ENCODE measurements around the gene CAGE1.
"Not testable (repeated sequence)": the region's sequence is repeated elsewhere in the genome, so short reads cannot be mapped to it uniquely, and the experiment has no call there.

Gene CAGE1

DNA sequence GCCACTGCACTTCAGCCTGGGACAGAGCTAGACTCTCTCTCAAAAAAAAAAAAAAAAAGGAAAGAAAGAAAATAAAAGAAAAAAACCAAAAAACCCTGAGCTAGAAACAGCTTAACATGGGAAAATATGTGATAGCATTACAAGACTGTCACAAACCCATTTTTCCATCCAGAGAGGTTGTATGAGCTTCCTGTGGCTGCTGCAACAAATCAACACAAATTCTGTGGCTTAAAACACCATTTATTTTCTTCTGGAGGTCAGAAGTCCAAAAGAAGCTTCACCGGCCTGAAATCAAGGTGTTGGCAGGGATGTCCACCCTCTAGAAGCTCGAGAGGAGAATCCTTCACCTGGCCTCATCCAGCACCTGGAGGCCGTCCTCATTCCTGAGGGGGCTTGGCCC is 54.9 kb downstream of the CAGE1 start:
- Histone ChIP-seq H3K4me3 (ENCODE audit: low read depth in 1 of 2, low read length in 2 of 2) (no peak overlapping the region), H3K36me3 (ENCODE audit: insufficient read depth, low read length) (no peaks in the 10 kb centered on the region), H3K27me3 (ENCODE audit: control insufficient read depth in 1 of 2, insufficient read depth in 2 of 2, low read length in 2 of 2) (no peaks in the 10 kb centered on the region), H3K27ac (ENCODE audit: low read depth, low read length) (no peak overlapping the region), H3K9ac (ENCODE audit: low read length) (no peak overlapping the region), H3K9me3 (ENCODE audit: low read length) (no peaks in the 10 kb centered on the region), H3K4me1 (ENCODE audit: insufficient read depth, low read length) (no peaks in the 10 kb centered on the region)

DNA sequence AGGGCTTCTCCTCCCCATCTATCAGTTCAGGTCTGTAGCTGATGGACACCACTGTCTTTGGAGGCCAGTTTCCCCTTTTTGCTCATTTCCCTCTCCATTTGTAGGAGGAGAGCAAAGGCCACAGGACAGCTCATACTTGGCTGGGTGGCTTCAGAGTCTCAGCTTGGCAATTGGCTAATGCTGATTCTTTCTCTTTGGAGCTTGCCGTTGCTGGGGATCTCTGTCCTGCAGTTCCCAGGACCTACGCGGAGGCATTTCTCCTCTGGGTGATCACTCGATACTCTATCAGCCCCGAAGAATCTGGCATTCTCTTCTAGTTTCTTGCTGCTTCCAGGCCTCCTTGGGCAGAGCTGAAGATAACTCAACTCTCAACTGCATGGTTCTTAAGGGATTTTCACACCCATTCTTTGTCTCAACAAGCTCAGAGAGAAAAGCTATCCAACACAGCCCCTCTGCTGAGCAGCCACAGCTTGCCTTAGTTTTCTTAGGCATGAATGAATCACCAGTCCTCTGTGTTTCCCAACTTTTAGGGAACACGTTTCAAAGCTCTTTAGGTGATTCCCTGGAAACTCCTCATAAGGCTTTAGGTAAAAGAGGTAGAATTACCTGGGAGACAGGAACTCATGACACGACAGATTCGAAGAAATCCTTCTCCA is 57.3 kb downstream of the CAGE1 start:
- H3K4me1 ChIP-seq (ENCODE audit: insufficient read depth, low read length) = no peaks in the 10 kb centered on the region
- H3K27ac ChIP-seq (ENCODE audit: low read depth, low read length) = no peak overlapping the region
- H3K9ac ChIP-seq (ENCODE audit: low read length) = no peak overlapping the region
- H3K4me3 ChIP-seq (ENCODE audit: low read depth in 1 of 2, low read length in 2 of 2) = no peak overlapping the region
- no peaks in the 10 kb centered on the region for H3K9me3 ChIP-seq (ENCODE audit: low read length)
- no peaks in the 10 kb centered on the region for H3K27me3 ChIP-seq (ENCODE audit: control insufficient read depth in 1 of 2, insufficient read depth in 2 of 2, low read length in 2 of 2)
- H3K36me3 ChIP-seq (ENCODE audit: insufficient read depth, low read length) = no peaks in the 10 kb centered on the region

DNA sequence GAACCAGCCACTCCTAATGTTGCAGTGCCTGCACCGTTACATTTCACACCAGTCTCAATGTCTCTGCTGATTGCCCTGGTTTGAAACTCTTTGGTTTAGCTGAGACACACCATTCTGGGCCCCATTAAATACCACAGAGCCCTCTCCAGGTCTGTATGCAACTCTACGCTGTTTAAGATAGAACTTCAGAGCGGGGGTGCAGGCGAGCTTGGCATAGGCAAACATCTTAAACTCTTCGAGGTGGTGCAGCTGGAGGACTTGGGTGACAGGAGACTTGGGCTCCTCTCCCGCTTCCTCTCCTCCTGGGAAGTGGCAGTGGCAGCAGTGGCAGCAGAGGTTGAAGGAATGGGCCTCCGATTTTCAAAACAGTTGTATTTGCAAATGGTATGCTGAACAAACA is 58.1 kb downstream of the CAGE1 start:
- H3K36me3 ChIP-seq (ENCODE audit: insufficient read depth, low read length) = no peaks in the 10 kb centered on the region
- H3K27ac ChIP-seq (ENCODE audit: low read depth, low read length) = no peak overlapping the region
- H3K9me3 ChIP-seq (ENCODE audit: low read length) = no peaks in the 10 kb centered on the region
- H3K4me1 ChIP-seq (ENCODE audit: insufficient read depth, low read length) = no peaks in the 10 kb centered on the region
- H3K9ac ChIP-seq (ENCODE audit: low read length) = no peak overlapping the region
- H3K4me3 ChIP-seq (ENCODE audit: low read depth in 1 of 2, low read length in 2 of 2) = no peak overlapping the region
- H3K27me3 ChIP-seq (ENCODE audit: control insufficient read depth in 1 of 2, insufficient read depth in 2 of 2, low read length in 2 of 2) = no peaks in the 10 kb centered on the region

DNA sequence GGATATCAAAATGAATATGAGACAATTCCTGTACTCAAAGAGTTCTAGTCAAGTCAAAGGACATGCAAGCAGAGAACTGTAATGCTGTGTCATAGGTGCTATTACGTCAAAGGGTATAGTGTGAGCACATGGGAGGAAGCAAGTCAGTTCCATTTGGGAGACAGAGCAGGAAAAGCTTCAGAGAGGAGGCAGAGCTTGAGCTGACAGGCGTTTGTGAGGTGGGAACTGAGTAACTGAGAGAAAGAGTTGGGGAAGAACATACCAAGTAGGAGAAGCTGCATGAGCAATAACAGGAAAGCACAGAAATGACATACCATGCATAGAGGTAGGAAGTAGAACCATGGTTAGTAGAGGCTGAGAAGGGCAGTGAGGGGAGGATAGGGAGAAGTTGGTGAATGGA is 61.3 kb downstream of the CAGE1 start:
- H3K4me1 ChIP-seq (ENCODE audit: insufficient read depth, low read length) = no peaks in the 10 kb centered on the region
- no peaks in the 10 kb centered on the region for H3K36me3 ChIP-seq (ENCODE audit: insufficient read depth, low read length)
- H3K9me3 ChIP-seq (ENCODE audit: low read length) = no peaks in the 10 kb centered on the region
- no peak overlapping the region for H3K9ac ChIP-seq (ENCODE audit: low read length)
- no peak overlapping the region for H3K27ac ChIP-seq (ENCODE audit: low read depth, low read length)
- no peak overlapping the region for H3K4me3 ChIP-seq (ENCODE audit: low read depth in 1 of 2, low read length in 2 of 2)
- H3K27me3 ChIP-seq (ENCODE audit: control insufficient read depth in 1 of 2, insufficient read depth in 2 of 2, low read length in 2 of 2) = no peaks in the 10 kb centered on the region

DNA sequence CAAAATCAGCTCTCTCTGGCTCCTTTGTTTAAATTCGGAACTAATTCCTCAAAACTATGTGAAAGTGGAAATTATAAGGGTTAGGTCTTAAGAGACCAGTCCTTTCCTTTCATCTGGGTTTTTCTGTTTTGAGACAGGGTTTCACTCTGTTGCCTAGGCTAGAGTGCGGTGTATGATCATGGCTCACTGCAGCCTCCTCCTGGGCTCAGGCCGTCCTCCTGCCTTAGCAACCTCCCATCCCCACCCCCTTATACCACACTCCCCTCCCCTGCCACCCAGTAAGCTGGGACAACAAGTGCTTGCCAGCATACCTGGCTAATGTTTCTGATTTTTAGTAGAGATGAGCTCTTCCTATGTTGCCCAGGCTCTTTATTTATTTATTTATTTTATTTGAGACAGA is 63.8 kb downstream of the CAGE1 start:
- H3K4me1 ChIP-seq (ENCODE audit: insufficient read depth, low read length) = no peaks in the 10 kb centered on the region
- no peaks in the 10 kb centered on the region for H3K36me3 ChIP-seq (ENCODE audit: insufficient read depth, low read length)
- no peak overlapping the region for H3K4me3 ChIP-seq (ENCODE audit: low read depth in 1 of 2, low read length in 2 of 2)
- H3K9me3 ChIP-seq (ENCODE audit: low read length) = no peaks in the 10 kb centered on the region
- no peak overlapping the region for H3K27ac ChIP-seq (ENCODE audit: low read depth, low read length)
- H3K9ac ChIP-seq (ENCODE audit: low read length) = no peak overlapping the region
- no peaks in the 10 kb centered on the region for H3K27me3 ChIP-seq (ENCODE audit: control insufficient read depth in 1 of 2, insufficient read depth in 2 of 2, low read length in 2 of 2)

DNA sequence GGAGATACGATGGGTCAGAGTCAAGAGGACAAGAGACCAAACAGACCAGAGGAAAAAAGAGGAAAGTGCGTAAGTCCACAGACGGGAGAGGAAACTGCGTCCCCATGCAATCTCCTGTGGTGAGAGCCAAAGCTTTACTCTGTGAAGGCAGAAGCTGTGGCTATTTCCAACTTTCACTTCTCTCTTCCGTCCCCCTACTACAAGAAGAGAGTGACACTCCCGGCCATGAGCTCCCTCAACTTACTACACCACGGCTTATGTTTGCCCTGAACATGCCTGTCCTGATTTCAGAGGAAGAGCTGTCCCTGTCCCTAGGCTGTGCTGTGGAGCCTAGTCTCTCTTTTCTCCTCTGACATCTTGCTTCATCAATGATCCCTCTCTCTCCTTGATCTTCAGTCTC is 65.0 kb downstream of the CAGE1 start:
- no peak overlapping the region for H3K9ac ChIP-seq (ENCODE audit: low read length)
- H3K4me3 ChIP-seq (ENCODE audit: low read depth in 1 of 2, low read length in 2 of 2) = no peak overlapping the region
- no peaks in the 10 kb centered on the region for H3K36me3 ChIP-seq (ENCODE audit: insufficient read depth, low read length)
- no peaks in the 10 kb centered on the region for H3K9me3 ChIP-seq (ENCODE audit: low read length)
- H3K27ac ChIP-seq (ENCODE audit: low read depth, low read length) = no peak overlapping the region
- H3K27me3 ChIP-seq (ENCODE audit: control insufficient read depth in 1 of 2, insufficient read depth in 2 of 2, low read length in 2 of 2) = no peaks in the 10 kb centered on the region
- H3K4me1 ChIP-seq (ENCODE audit: insufficient read depth, low read length) = no peaks in the 10 kb centered on the region

DNA sequence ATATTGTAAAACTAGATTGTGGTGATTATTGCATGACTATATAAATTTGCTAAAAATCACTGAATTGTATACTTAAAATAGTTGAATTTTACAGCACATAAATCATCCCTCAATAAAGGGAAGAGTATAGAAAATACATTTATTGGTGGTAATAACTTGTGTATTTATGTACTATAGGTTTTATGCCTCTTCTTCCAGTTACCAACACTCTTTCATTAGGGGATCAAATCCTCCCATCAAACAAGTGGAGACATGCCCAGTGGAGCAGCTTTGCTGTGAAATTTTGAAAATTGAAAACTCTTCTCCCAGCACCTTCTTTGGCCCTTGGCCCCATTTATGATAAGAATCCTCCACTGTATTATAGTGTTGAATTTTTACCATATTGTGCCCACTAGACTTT is 66.5 kb downstream of the CAGE1 start:
- Histone ChIP-seq H3K27me3 (ENCODE audit: control insufficient read depth in 1 of 2, insufficient read depth in 2 of 2, low read length in 2 of 2) (no peaks in the 10 kb centered on the region), H3K9me3 (ENCODE audit: low read length) (no peaks in the 10 kb centered on the region), H3K4me3 (ENCODE audit: low read depth in 1 of 2, low read length in 2 of 2) (no peak overlapping the region), H3K9ac (ENCODE audit: low read length) (no peak overlapping the region), H3K27ac (ENCODE audit: low read depth, low read length) (no peak overlapping the region), H3K4me1 (ENCODE audit: insufficient read depth, low read length) (no peaks in the 10 kb centered on the region), H3K36me3 (ENCODE audit: insufficient read depth, low read length) (no peaks in the 10 kb centered on the region)

DNA sequence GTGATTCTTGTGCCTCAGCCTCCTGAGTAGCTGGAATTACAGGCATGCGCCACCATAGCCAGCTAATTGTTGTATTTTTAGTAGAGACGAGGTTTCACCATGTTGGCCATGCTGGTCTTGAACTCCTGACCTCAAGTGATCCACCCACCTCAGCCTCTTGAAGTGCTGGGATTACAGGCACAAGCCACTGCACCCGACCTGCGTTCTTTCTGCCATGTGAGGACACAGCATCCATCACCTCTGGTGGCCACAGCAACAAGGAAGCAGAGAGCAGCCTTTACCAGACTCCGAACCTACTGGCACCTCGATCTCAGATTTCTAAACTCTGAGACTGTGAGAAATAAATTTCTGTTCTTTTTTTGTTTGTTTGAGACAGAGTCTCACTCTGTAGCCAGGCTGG is 67.7 kb downstream of the CAGE1 start:
- H3K9ac ChIP-seq (ENCODE audit: low read length); H3K36me3 ChIP-seq (ENCODE audit: insufficient read depth, low read length); H3K27me3 ChIP-seq (ENCODE audit: control insufficient read depth in 1 of 2, insufficient read depth in 2 of 2, low read length in 2 of 2); H3K4me1 ChIP-seq (ENCODE audit: insufficient read depth, low read length); H3K27ac ChIP-seq (ENCODE audit: low read depth, low read length); H3K4me3 ChIP-seq (ENCODE audit: low read depth in 1 of 2, low read length in 2 of 2); H3K9me3 ChIP-seq (ENCODE audit: low read length): not testable (repeated sequence)

DNA sequence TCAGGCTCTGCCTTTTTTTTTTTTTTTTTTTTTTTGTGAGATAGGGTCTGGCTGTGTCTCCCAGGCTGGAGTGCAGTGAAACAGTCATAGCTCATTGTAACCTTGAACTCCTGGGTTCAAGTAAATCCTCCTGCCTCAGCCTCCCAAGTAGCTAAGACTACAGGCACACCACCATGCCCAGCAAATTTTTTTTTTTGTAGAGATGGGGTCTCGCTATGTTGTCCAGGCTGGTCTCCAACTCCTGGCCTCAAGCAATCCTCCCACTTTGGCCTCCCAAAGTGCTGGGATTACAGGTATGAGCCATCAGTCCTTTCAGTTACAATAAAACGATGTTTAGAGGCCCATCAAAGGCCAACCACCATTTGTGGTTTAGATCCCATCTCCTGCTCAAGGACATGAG is 70.1 kb downstream of the CAGE1 start:
- not testable (repeated sequence) for H3K4me3 ChIP-seq (ENCODE audit: low read depth in 1 of 2, low read length in 2 of 2); H3K9me3 ChIP-seq (ENCODE audit: low read length); H3K27ac ChIP-seq (ENCODE audit: low read depth, low read length); H3K4me1 ChIP-seq (ENCODE audit: insufficient read depth, low read length); H3K27me3 ChIP-seq (ENCODE audit: control insufficient read depth in 1 of 2, insufficient read depth in 2 of 2, low read length in 2 of 2); H3K36me3 ChIP-seq (ENCODE audit: insufficient read depth, low read length); H3K9ac ChIP-seq (ENCODE audit: low read length)

DNA sequence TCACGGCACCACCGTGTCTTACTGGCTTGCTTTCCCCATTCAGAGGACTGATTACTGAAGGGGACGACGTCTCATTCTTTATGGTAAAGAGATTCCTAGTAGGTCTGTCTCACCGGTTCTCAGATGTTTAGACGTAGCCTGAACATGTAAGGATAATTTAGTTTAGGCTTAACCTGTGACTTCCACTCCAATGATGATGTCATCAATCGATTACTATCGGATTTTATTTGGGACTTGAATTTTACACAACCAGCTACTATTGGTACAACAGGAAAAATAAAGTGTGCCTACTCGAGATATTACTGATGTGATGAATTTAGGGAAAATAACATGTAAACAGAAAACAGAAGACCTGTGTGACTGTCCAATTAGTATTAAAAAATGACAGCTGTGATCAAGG is 72.0 kb downstream of the CAGE1 start:
- Histone ChIP-seq H3K36me3 (ENCODE audit: insufficient read depth, low read length) (no peaks in the 10 kb centered on the region), H3K27me3 (ENCODE audit: control insufficient read depth in 1 of 2, insufficient read depth in 2 of 2, low read length in 2 of 2) (no peaks in the 10 kb centered on the region)

DNA sequence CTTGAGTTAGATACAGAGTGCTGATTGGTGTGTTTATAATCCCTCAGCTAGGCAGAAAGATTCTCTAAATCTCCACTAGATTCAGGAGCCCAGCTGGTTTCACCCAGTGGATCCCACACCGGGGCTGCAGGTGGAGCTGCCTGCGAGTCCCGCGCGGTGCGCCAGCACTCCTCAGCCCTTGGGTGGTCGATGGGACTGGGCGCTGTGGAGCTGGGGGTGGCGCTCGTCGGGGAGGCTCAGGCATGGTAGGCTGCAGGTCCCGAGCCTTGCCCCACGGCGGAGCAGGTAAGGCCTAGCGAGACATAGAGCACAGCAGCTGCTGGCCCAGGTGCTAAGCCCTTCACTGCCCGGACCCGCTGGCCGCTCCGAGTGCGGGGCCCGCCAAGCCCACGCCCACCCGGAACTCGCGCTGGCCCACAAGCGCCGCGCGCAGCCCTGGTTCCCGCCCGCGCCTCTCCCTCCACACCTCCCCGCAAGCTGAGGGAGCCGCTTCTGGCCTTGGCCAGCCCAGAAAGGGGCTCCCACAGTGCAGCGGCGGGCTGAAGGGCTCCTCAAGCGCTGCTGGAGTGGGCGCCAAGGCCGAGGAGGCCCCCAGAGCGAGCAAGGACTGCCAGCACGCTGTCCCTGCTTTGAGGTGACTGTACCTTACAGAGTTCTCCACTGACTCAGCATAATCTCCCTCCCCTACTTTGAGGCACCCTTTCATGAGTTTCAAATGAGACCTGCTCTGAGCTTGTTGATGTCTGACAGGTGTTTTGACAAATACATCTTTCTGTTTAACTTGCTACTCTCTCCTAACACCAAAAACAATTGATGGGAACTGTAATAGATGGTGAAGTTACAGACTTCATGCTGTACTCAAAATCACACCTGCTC is 72.6 kb downstream of the CAGE1 start:
- H3K9me3 ChIP-seq (ENCODE audit: low read length) = no peaks in the 10 kb centered on the region
- H3K27me3 ChIP-seq (ENCODE audit: control insufficient read depth in 1 of 2, insufficient read depth in 2 of 2, low read length in 2 of 2) = no peaks in the 10 kb centered on the region
- no peaks in the 10 kb centered on the region for H3K36me3 ChIP-seq (ENCODE audit: insufficient read depth, low read length)
- H3K4me1 ChIP-seq (ENCODE audit: insufficient read depth, low read length) = peaks cover 4% of the 10 kb centered on the region
- H3K9ac ChIP-seq (ENCODE audit: low read length) = no peak overlapping the region
- H3K4me3 ChIP-seq (ENCODE audit: low read depth in 1 of 2, low read length in 2 of 2) = no peak overlapping the region
- H3K27ac ChIP-seq (ENCODE audit: low read depth, low read length) = no peak overlapping the region

More for the DNA sequence above, 72.0 kb downstream of the CAGE1 start:
- H3K9ac ChIP-seq (ENCODE audit: low read length) = no peak overlapping the region
- H3K4me3 ChIP-seq (ENCODE audit: low read depth in 1 of 2, low read length in 2 of 2) = no peak overlapping the region
- H3K4me1 ChIP-seq (ENCODE audit: insufficient read depth, low read length) = no peaks in the 10 kb centered on the region
- H3K9me3 ChIP-seq (ENCODE audit: low read length) = no peaks in the 10 kb centered on the region
- no peak overlapping the region for H3K27ac ChIP-seq (ENCODE audit: low read depth, low read length)

DNA sequence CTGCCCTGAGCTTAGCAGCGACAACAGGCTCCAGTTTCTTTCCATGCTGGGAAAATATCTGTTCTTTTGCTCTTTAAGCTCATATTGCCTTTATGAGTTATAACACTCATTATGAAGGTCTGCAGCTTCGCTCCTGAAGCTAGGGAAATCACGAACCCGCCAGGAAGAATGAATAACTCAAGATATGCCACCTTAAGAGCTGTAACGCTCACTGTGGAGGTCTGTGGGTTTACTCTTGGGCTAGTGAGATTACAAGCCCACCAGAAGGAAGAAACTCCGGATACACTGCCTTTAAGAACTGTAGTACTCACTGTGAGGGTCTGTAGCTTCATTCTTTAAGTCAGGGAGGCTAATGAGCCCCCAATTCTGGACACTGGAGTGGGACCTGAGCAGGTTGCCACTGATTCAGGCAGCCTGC is 73.6 kb downstream of the CAGE1 start:
- Histone ChIP-seq H3K27me3 (ENCODE audit: control insufficient read depth in 1 of 2, insufficient read depth in 2 of 2, low read length in 2 of 2) (no peaks in the 10 kb centered on the region), H3K9ac (ENCODE audit: low read length) (no peak overlapping the region), H3K9me3 (ENCODE audit: low read length) (no peaks in the 10 kb centered on the region)

More for the DNA sequence above, 73.6 kb downstream of the CAGE1 start:
- peaks cover 11% of the 10 kb centered on the region for H3K4me1 ChIP-seq (ENCODE audit: insufficient read depth, low read length)
- no peaks in the 10 kb centered on the region for H3K36me3 ChIP-seq (ENCODE audit: insufficient read depth, low read length)
- no peak overlapping the region for H3K4me3 ChIP-seq (ENCODE audit: low read depth in 1 of 2, low read length in 2 of 2)
- H3K27ac ChIP-seq (ENCODE audit: low read depth, low read length) = no peak overlapping the region
